GM21360 (cell line): ENCODE measurements around the gene TRIM66.
"Not testable (repeated sequence)": the region's sequence is repeated elsewhere in the genome, so short reads cannot be mapped to it uniquely, and the experiment has no call there.

Source experiments
- ATAC-seq: cut with Tn5 transposase; IDR thresholded peaks from one replicate; pipeline ENCODE4 v1.9.1; 2021; ENCODE audit warnings: mild to moderate bottlenecking, moderate library complexity; ENCODE audit not compliant: unreplicated experiment

The TRIM66 gene

GRCh38 chr11:8693010-8693551 is 10.6 kb upstream of the TRIM66 start:
- no peak for ATAC-seq

DNA sequence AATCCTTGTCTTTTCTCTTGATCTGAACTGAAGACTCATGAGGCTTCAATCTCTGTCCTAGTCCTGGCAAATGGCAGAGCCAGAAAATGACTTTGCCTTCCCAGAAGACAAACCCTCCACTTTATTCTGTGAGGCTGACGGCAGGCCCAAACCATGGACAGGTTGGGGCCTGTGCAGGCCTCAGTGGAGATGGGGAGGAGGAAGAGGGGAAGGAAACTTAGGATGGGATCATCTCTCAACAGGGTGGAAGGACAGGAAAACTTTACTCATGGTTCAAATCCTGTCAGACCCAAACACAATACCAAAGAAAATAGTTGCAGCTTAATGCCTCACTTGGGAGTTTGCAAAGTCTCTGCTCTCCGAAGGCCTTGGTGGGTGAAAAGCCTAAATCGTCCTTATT is 10.0 kb upstream of the TRIM66 start:
- ATAC-seq, result no peak

GRCh38 chr11:8691601-8692000 is 9.1 kb upstream of the TRIM66 start:
- ATAC-seq, result no peak

DNA sequence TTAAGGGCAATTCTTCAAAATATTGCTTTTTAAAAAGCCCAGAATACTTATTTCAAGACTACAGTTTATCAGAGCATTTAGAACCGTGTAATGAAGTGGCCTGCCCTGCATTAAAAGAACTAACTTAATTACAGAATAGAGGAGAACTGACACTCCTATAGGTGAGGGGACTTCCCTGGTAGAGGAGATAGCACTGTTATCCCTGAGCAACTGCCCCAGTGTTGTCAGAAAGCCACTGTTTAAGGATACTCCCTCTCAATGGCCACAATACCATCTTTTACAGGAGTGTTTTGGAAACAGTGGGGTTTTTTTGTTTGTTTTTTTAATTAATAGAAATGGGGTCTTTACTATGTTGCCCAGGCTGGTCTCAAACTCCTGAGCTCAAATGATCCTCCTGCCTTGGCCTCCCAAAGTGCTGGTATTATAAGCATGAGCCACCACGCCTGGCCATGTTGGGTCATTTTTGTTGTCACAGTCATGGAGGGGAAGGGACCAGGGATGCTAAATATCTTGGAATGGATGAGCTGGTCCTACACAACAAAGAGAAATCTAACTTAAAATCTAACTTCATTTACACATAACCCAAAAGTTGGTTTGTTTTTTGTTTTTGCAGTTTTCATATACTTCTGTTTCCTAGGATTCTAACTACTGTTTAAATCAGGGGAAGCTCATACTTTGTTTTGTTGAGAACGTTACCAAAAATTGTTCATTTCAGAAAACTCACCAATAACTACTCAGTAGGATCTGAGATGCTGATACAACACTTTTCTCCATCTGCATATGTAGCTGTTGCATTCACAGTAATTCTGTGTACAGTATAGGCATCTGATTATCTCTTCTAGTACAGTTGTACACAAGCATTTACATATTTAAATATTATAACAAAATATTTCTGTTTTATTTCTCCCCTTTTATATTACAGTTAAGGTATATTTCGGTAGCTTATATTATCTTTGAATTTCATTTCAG is 8.2 kb upstream of the TRIM66 start:
- no peak for ATAC-seq

GRCh38 chr11:8689726-8690255 is 7.3 kb upstream of the TRIM66 start:
- ATAC-seq, result no peak

- ATAC-seq, result peak; percentile 91
Observed at GRCh38 chr11:8688414-8689362, 6.2 kb upstream of the TRIM66 start.

- ATAC-seq, result no peak
Observed at GRCh38 chr11:8686325-8686724, 3.9 kb upstream of the TRIM66 start.

- ATAC-seq, result no peak
Observed at GRCh38 chr11:8685820-8686219, 3.4 kb upstream of the TRIM66 start.

GRCh38 chr11:8685306-8685705 is 2.8 kb upstream of the TRIM66 start:
- ATAC-seq, result no peak

- no peak for ATAC-seq
Observed at GRCh38 chr11:8684600-8685290, 2.3 kb upstream of the TRIM66 start.

DNA sequence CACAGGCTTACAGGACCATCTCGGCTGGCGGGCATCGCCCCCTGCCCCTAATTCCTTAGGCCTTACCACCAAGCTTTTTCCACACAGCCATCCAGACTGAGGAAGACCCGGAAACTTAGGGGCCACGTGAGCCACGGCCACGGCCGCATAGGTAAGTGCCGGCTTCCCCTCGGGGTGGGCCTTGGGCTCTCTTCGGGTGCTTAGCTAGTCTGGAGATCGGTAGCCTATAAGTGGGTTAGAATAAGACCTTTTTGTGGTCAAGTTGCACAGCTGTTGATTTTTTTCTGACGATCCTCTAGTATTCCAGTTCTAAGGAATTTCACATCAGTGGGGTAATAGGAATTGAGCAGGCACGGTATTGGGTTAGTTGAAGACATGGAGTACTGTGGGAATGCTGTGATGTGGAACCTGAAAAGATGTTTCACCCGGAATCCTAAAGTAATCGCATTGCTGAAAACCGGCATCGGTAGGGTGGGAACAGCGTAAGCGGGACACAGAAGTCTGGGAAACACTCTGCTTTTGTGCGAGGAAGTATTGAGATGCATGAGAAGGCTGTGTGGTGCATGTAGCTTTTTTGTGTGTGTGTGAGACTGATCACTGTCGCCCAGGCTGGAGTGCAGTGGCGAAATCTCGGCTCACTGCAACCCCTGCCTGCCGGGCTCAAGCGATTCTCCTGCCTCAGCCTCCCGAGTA is 796 bp upstream of the TRIM66 start:
- no peak for ATAC-seq

GRCh38 chr11:8681837-8682302 is 595 bp downstream of the TRIM66 start:
- ATAC-seq, result no peak

- no peak for ATAC-seq
Observed at GRCh38 chr11:8679006-8679405, 3.5 kb downstream of the TRIM66 start.

GRCh38 chr11:8676458-8676857 is 6.0 kb downstream of the TRIM66 start:
- no peak for ATAC-seq

DNA sequence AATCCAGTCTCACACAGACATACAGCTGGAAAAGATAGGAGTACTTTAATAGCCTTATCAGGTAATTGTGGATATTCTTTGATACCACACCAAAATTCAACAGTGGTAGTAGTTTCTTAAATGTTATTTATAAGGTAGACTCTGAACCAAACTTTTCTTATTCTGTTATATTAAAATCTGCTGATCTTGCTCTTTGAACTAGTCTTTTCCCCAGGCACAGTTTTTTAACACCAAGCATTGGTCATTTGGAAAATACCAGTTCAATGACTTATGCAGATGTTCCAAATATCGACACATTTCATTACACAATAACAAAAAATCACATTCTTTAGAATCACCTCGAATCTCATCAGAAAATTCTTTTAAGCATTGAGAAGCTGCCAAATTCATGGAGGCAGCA is 7.6 kb downstream of the TRIM66 start:
- no peak for ATAC-seq

- no peak for ATAC-seq
Observed at GRCh38 chr11:8672346-8672745, 10.1 kb downstream of the TRIM66 start.

DNA sequence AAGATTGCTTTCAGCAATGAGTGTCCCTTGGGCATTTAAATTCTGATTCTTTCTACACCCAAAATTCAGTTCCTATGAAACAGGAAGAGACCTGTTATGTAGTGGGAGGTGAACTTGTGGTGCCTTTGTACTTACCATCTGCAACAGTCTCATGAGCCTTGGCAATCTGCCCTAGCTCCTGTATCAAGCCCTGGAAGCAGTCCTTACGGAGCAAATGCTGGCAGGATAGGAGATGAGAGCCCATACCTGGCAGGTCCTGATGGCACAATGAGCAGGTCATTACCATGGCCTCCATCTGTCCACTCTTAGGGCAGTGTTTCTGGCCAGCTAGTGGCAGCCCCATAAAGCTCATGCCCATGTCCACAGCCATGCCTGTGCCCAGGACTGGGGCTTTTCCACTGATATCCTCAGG is 10.8 kb downstream of the TRIM66 start:
- ATAC-seq, result no peak

GRCh38 chr11:8671193-8671612 is 11.3 kb downstream of the TRIM66 start:
- no peak for ATAC-seq

GRCh38 chr11:8670081-8670480 is 12.4 kb downstream of the TRIM66 start:
- not testable (repeated sequence) for ATAC-seq

DNA sequence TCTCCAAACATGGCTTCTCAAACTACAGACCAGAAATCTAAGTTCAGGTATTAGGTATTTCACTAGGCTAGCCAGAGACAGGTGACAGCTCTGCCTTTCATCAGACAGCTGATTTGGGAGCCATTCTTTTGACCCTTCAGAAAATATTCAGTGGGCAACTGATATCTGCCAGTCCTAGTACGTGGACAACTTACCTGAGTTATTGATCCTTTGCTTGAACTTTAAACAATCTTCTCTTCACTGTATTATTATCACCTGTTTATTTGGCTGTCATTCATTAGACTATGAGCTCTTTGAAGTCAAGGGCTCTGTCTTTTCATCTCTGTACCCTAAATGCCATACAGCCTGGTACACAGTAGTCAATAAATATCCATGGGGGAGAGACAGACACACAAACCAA is 17.2 kb downstream of the TRIM66 start:
- ATAC-seq, result no peak
